ENCODE results near the gene RHEBL1.

The RHEBL1 gene

DNA sequence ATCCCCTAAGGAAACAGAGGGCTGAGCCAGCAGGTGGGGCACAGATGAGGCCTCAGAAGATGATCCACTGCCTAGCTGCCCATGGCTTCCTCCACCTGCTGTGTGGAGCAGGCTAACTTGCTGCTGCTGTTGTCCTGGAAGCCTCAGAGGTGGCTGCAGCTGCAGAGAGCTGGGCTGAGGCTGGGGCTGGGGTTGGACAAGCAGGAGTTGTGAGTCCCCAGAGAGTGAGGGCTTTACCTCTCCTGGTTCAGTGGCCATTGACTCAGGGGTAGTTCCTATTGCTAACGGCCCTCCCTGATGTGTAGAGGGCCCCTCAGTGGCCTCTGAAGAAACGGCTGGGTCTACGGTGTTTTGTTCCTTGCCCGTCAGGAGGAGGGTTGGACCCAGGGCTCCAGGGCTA, 37.5 kb downstream of the RHEBL1 start:
- POLR2A ChIA-PET (ENCODE audit: low non-redundant PET), result no interaction called here
- TF ChIP-seq, protein P1, sequence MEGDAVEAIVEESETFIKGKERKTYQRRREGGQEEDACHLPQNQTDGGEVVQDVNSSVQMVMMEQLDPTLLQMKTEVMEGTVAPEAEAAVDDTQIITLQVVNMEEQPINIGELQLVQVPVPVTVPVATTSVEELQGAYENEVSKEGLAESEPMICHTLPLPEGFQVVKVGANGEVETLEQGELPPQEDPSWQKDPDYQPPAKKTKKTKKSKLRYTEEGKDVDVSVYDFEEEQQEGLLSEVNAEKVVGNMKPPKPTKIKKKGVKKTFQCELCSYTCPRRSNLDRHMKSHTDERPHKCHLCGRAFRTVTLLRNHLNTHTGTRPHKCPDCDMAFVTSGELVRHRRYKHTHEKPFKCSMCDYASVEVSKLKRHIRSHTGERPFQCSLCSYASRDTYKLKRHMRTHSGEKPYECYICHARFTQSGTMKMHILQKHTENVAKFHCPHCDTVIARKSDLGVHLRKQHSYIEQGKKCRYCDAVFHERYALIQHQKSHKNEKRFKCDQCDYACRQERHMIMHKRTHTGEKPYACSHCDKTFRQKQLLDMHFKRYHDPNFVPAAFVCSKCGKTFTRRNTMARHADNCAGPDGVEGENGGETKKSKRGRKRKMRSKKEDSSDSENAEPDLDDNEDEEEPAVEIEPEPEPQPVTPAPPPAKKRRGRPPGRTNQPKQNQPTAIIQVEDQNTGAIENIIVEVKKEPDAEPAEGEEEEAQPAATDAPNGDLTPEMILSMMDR (conservative IDR thresholded peaks at IDR 0.05; ENCODE audit: low read depth), result no peak
- CTCF ChIA-PET, result no interaction called here
- DNase-seq (ENCODE audit: low spot score), result no peak
- H3K27ac ChIP-seq, result 0 out of 2 replicates have a peak overlapping the region, but pooled peaks have one; percentile 17

DNA sequence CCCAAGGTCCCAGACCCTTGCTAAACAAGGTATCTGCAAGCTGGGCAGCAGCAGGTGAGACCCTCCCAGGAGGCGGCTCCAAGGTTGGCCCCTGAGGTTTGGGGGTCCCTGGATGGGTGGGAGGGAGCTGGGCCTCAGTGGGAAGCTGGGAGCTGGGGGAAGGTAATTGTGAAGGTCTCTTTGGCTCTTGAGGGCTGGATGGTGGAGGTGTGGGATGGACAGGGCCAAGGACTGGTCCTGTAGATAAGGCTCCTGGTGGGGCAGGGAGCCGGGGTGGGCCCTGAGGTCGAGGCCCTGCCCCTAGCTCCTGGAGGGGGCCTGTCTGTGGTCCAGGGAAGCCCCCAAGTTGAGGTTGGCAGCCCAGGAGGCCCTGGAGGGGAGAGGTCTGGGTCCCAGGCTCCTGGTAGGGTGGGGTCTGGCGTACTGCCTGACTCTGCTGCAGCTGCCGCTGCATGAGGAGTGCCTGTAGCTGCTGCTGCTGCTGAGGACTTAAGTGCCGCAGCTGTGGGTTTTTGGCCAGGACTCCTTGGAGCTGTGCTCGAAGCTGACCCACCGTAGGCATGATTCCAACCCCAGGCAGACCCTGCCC, 38.1 kb downstream of the RHEBL1 start:
- DNase-seq (ENCODE audit: low spot score), result no peak
- POLR2A ChIA-PET (ENCODE audit: low non-redundant PET), result interaction anchor here (0.6 kb wide), 1 partner anchor 40 kb away, joined by 3 read pairs; no protein-coding TSS in a partner anchor
- TF ChIP-seq, protein P1 (conservative IDR thresholded peaks at IDR 0.05; ENCODE audit: low read depth), result no peak
- no peak overlapping the region for H3K27ac ChIP-seq
- CTCF ChIA-PET, result interaction anchor here (0.6 to 2.1 kb wide), 3 partner anchors 12 to 1265 kb away, joined by 3 to 8 read pairs (median 4); no protein-coding TSS in a partner anchor

DNA sequence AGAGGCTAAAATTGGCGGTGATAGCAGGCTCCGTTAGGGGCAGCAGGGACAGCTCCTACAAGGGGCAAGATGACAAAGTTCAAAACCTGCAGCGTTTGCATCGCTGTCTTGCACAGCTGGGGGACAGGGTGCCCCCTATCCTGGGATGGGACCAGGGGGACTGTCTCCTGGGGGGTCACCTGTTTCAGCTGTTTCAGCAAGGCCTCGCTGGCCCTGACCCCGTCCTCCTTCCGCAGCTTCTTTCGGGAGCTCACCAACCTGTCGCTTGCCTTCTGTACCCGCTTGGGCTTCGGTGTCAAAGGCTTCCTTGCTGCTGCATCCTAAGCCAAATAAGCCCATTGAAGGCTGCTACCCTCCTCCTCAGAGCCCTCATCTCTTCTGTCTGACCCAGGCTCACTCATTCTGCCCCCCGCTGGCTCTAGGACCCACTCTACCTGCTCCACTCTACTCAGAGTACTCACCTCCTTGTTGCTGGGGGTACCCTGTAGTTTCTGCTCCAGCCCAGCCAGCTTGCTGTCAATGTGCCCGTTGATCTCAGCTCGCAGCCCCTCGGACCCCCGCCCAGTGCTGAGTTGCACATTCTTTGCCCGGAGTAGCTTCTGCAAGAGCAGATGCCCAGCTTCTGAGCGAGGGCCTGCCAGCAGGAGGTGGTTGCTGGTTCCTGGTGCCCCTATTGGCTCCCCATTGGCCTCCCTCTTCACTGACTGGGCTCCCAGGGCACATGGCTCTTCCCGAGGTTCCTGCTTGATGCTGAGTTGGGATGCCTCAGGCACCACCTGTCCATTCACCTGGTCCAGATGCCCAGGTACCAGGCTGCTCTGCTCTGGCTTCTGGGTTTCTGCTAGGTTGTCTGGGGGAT, 38.8 kb downstream of the RHEBL1 start:
- POLR2A ChIA-PET (ENCODE audit: low non-redundant PET), result interaction anchor here (0.6 kb wide), 2 partner anchors 41 to 262 kb away, joined by 3 to 11 read pairs; no protein-coding TSS in a partner anchor
- H3K27ac ChIP-seq, result no peak overlapping the region; the same call in 1 of the 2 replicates

DNA sequence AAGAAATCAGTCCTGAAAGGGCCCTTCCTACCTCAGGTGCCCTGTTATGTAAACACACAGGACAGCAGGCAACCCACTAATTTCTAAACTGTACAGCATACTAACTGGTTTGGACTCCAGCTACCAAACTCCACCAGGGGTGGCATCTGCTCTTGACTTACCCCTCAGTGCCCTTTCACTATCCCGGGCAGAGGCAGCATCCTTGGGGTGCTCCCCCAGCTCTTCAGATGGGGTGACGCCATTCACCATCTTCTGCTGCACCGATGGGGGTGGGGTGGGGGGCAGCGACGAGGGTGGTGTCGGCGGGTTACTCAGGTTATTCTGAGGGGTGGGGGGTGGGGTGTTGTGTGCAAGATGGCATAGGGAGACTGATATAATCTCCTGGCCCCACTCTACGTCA, 39.7 kb downstream of the RHEBL1 start:
- H3K27ac ChIP-seq, result no peak overlapping the region; the same call in 1 of the 2 replicates
- POLR2A ChIA-PET (ENCODE audit: low non-redundant PET), result interaction anchor here (1.5 kb wide), 1 partner anchor 8 kb away, joined by 4 read pairs; no protein-coding TSS in a partner anchor
- CTCF ChIA-PET, result interaction anchor here (0.6 to 2.1 kb wide), 4 partner anchors 12 to 34 kb away, joined by 3 to 8 read pairs (median 4); no protein-coding TSS in a partner anchor
- no peak for DNase-seq (ENCODE audit: low spot score)
- TF ChIP-seq, protein P1 (conservative IDR thresholded peaks at IDR 0.05; ENCODE audit: low read depth), result no peak

More for the DNA sequence above, 38.8 kb downstream of the RHEBL1 start:
- CTCF ChIA-PET, result interaction anchor here (0.6 to 2.1 kb wide), 3 partner anchors 13 to 1265 kb away, joined by 3 to 8 read pairs (median 4); no protein-coding TSS in a partner anchor
- no peak for DNase-seq (ENCODE audit: low spot score)
- TF ChIP-seq, protein P1 (conservative IDR thresholded peaks at IDR 0.05; ENCODE audit: low read depth), result no peak

DNA sequence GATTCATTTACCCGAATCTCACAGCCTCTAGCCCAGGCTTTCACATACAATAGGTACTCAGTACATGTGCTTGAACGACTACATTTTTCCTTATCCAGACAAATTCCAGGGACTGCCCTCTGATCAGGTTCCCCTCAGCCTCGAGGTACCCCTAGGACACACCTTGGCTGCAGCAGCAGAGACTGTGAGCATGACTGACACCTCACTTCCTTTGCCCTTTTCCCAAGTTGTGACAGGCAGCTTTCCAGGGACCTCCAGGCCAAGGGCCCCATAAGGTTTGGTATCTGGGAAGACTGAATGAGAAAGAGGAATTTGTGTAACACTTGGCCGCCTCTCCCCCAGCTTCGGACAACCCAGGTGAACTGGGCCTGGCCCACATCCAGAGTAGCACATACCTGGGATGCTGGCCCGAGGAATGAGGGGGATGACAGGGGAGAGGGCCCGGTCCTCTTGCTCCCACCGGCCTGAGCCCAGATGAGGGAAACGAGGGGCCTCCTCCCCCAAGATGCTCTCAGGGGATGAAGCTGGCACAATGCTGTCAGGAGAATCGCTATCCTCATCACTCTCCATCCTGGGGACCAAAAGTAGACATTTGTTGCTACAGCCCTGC, 41.0 kb downstream of the RHEBL1 start:
- H3K27ac ChIP-seq, result no peak overlapping the region
- POLR2A ChIA-PET (ENCODE audit: low non-redundant PET), result interaction anchor here (0.6 to 1.5 kb wide), 2 partner anchors 7 to 76 kb away, joined by 3 to 4 read pairs; no protein-coding TSS in a partner anchor
- DNase-seq (ENCODE audit: low spot score), result no peak
- TF ChIP-seq, protein P1 (conservative IDR thresholded peaks at IDR 0.05; ENCODE audit: low read depth), result no peak
- CTCF ChIA-PET, result no interaction called here

Data from RWPE1 (cell line).